ENCODE results near the gene CABP2.
"Not testable (repeated sequence)": the region's sequence is repeated elsewhere in the genome, so short reads cannot be mapped to it uniquely, and the experiment has no call there.

The CABP2 gene

DNA sequence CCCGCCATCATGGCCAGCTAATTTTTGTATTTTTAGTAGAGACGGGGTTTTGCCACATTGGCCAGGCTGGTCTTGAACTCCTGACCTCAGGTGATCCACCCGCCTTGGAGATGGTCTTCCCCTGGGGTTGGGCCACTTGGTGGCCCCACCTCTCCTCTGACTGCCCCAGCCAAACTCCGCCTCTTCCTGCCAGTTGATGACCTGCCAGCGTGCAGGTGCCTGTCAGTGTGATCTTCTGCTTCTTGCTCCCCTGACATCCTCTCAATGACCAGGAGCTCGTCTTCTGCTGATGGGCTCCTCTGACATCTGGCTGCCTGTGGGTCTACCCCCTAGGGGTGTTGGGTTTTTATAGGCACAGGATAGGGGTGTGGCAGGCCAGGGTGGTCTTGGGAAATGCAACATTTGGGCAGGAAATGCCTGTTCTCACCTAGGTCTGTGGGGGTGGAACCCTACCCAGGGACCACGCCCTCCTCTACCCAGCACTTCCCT, 37.3 kb downstream of the CABP2 start:
- DNase-seq (ENCODE audit: low read depth, low spot score), result peak; percentile 63
- H3K4me3 ChIP-seq (ENCODE audit: low read length), result not testable (repeated sequence)

DNA sequence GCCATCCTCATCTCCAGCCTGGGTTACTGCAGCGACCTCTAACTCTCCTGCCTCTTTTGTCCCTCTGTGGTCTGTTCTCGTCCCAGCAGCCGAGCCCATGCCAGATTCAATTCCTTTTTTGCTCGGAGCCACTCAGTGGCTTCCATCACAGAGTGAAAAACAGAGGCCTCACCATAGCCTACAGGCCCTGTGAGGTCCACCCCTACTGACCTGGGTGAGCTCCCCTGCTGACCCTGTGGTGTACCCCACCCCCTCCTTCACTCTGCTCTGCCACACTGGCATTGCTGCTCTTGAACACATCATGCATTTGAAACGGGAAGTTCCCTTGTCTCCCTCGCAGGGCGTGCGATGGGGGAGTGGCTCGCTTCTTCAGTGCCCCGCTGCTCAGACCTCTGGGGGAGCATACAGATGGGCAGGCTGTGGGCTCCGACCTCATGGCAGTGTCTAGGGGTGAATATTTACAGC, 38.4 kb downstream of the CABP2 start:
- peak; percentile 66 for DNase-seq (ENCODE audit: low read depth, low spot score)

DNA sequence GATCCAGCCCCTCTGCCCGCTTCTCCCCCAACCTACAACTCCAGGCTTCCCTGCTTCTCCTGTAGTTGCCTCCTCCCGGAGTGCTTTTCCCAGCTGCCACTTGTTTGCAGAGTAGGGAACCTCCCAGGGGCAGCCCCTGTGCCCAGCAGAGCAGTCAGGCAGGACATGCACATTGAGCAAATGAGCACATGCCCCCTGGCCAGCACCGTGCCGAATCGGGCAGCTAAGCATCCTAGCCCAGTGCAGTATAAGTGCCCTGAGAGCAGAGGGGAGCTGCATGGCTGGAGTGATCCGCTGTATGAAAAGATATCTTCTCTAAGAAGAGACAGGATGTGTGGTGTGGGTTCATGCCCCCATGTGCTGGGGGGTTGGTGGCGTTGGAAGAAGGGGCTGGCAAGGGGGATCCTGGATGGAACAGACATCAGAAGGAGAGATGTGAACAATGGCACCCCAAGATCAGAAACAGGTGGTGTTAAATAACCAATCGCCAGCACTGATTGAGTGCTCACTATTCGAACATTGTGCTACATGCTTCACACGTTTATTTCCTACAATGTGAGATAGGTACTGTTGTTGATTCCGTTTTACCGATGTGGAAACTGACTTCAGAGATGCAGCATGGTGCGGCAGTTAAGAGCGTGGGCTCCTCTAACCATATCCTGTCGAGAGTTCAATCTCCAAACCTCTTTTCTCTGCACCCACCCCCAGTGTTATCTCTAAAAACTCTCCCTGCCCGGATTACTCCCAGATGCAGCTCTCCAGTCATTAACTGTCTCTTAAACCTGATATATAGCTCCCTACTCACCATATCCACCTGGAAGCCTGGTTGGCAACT, 39.2 kb downstream of the CABP2 start:
- H3K4me3 ChIP-seq (ENCODE audit: low read length), result peak overlapping the region; percentile 84
- peak; percentile 83 for DNase-seq (ENCODE audit: low read depth, low spot score)

More for the DNA sequence above, 38.4 kb downstream of the CABP2 start:
- peak overlapping the region; percentile 84 for H3K4me3 ChIP-seq (ENCODE audit: low read length)

DNA sequence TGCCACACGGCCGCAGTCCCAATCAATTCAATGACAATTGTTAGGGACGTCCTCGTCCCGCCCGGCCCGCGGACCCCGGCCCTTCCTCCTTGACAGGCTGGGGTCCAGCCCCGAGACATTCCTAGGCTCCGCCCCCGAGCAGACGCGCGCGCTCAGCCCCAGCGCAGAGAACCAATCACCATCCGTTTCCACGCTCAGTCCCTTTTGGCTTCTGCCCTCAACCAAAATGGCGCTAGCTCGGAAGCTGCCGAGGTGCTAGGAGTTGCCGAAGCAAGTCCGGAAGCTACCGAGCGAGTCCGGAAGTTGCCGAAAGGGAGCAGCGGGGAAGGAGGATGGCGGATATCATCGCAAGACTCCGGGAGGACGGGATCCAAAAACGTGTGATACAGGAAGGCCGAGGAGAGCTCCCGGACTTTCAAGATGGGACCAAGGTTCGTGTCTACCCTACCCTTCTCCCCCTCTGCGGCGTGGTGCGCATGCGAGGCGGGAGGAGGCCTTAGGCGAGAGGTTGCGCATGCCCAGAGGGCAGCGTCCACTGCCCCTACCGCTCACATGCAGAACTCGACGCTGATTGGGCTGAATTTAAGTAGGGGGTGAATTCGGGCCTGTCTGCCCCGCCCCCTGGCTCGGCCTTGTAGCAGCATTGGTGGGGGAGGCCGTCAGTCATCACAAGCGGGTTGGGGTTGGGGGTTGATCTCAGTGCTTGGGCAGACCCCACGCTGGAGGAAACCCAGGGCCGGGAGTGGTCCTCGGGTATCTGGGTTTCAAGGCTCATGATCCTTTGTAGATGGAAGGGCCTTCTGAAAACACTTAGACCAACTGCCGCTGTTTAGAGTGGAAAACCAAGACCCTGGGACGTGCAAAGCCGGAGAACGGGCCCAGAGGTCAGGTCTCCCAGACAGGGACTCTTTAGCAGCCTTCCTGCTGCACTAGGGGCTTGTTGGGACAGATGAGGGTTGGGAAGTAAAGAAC, 40.1 kb downstream of the CABP2 start, which contains the start of gene AIP:
Gene AIP (plus strand): TSS at position 200 of the 972 bp plus-strand sequence. CDS start 133 bp downstream, at position 333.
- DNase-seq (ENCODE audit: low read depth, low spot score), result peak; percentile 99
- H3K4me3 ChIP-seq (ENCODE audit: low read length), result peak within 1 kb of the TSS; percentile 84

DNA sequence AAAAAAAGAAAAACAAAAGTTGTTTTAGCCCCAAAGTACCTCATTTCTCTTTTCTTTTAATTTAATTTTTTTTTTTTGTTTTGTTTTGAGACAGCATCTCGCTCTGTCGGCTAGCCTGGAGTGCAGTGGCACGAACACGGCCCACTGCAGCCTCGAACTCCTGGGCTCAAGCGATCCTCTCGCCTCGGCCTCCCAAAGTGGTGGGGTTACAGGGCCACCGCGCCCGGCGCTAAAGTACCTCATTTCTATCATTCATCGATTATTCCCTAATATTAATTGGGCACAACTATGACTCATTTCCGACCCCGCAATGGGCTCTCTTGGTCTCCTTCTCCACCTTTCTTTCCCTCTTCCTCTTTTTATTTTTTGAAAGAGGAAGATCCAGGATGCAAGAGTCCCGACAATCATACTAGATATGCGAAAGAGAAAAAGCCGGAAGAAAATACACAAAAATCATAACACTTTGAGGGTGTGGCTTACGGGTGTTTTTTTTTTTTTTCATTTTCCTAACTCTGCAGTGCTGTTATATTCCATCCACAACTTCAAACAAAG, 40.9 kb downstream of the CABP2 start:
- peak overlapping the region; percentile 84 for H3K4me3 ChIP-seq (ENCODE audit: low read length)
- DNase-seq (ENCODE audit: low read depth, low spot score), result no peak

DNA sequence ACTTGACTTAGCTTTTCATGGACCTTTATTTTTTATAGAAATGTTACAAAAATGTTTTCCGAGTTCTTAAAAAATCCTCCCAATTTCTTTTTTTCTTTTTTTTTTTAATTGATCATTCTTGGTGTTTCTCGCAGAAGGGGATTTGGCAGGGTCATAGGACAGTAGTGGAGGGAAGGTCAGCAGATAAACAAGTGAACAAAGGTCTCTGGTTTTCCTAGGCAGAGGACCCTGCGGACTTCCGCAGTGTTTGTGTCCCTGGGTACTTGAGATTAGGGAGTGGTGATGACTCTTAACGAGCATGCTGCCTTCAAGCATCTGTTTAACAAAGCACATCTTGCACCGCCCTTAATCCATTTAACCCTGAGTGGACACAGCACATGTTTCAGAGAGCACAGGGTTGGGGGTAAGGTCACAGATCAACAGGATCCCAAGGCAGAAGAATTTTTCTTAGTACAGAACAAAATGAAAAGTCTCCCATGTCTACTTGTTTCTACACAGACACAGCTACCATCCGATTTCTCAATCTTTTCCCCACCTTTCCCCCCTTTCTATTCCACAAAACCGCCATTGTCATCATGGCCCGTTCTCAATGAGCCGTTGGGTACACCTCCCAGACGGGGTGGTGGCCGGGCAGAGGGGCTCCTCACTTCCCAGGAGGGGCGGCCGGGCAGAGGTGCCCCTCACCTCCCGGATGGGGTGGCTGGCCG, 45.7 kb downstream of the CABP2 start:
- H3K4me3 ChIP-seq (ENCODE audit: low read length); DNase-seq (ENCODE audit: low read depth, low spot score): not testable (repeated sequence)

DNA sequence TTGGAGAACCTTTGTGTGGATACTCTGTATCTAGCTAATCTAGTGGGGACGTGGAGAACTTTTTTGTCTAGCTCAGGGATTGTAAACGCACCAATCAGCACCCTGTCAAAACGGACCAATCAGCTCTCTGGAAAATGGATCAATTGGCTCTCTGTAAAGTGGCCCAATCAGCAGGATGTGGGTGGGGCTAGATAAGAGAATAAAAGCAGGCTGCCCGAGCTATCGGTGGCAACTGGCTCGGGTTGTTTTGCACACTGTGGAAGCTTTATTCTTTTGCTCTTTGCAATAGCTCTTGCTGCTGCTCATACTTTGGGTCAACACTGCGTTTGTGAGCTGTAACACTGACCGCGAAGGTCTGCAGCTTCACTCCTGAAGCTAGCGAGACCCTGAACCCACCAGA, 46.6 kb downstream of the CABP2 start:
- DNase-seq (ENCODE audit: low read depth, low spot score), result not testable (repeated sequence)

DNA sequence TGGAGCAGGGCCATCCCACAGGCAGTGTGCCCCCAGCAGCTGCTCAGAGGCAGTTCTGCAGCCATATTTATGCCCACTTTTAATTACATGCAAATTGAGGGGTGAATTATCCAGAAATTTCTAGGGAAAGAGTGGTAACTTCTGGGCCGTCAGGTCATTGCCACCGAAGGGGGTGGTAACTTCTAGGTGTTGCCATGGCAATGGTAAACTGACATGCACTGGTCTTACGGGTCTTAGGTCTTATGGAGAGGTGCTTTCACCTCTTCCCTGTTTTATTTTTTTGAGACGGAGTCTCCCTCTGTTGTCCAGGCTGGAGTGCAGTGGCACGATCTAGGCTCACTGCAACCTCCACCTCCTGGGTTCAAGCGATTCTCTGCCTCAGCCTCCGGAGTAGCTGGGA, 50.4 kb downstream of the CABP2 start:
- DNase-seq (ENCODE audit: low read depth, low spot score), result no peak
- H3K4me3 ChIP-seq (ENCODE audit: low read length), result no peak overlapping the region

More for the DNA sequence above, 46.6 kb downstream of the CABP2 start:
- not testable (repeated sequence) for H3K4me3 ChIP-seq (ENCODE audit: low read length)

DNA sequence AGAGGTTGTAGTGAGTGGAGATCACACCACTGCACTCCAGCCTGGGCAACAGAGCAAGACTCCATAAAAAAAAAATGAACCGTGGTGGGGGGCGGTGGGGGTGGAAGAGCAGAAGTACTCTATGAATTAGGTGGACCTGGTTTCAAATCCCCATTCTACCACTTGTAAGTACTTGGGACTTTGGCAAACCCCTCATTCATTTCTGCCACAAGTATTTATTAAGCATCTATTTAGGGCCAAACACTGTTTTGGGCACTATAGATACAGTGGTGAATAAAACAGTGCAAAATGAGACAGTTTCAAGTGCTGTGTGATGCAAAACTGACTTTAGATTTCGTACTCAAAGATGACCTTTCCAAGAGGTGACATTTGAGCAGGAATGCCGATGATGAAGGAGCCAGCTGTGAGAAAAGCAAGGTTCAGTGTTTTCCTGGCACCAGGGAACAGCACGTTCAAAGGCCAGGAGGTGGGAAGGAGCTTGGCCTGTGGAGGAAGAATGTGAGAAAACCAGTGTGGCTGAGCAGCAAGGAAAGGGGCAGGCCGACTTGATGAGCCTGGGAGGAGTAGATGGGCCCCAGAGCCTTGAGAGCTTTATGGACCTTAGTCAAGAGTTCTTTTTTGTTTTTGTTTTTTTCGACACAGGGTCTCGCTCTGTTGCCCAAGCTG, 52.8 kb downstream of the CABP2 start:
- DNase-seq (ENCODE audit: low read depth, low spot score), result no peak
- H3K4me3 ChIP-seq (ENCODE audit: low read length), result no peak overlapping the region

DNA sequence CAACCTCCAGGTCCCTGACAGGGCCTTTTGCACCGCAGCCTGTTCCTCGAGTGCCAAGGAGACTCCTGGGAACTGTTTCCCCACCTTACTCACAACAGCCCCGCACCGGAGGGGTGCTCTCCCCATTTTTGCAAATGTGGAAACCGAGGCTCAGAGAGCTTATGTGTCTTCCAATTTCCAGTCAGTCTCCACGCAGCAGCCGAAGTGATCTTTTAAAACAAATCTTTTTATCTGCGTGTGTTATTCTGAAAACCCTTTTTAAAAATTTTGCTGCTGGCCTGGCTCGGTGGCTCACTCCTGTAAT, 53.8 kb downstream of the CABP2 start:
- no peak for DNase-seq (ENCODE audit: low read depth, low spot score)
- peak overlapping the region; percentile 54 for H3K4me3 ChIP-seq (ENCODE audit: low read length)

Data from Jurkat, Clone E6-1 (cell line).